WI38 (cell line): ENCODE measurements around the gene CYP4B1.

Experiments
- H3K4me3 ChIP-seq: 2 replicates; pipeline ENCODE4 v1.5.1; 2011; ENCODE audit warnings: low read depth, mild to moderate bottlenecking, control low read depth, low read length
- TF ChIP-seq, protein P1 (sequence below): IDR thresholded peaks from 2 replicates; pipeline ENCODE4 v1.5.1; 2012; ENCODE audit warnings: low read depth, mild to moderate bottlenecking, control low read depth, low read length

The CYP4B1 gene

DNA sequence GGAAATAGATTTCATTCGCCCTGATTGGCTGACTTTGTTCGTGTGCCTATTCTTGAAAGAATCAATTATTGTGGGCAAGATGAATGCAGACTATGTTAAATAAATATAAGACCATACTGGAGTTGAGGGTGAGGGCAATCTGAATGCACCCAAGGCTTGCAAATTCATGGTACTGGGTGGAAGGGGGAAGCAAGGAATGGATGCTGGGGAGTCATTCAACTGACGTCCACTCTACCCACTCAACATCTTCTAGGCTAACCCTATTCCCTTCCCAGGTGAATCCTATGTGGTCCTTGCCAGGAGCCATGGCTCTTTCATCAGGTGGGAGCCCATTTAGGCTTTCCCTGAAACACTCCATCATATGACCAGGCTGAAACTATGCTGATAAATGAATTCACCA, 5.7 kb upstream of the CYP4B1 start:
- H3K4me3 ChIP-seq: no peak overlapping the region
- TF ChIP-seq, protein P1, sequence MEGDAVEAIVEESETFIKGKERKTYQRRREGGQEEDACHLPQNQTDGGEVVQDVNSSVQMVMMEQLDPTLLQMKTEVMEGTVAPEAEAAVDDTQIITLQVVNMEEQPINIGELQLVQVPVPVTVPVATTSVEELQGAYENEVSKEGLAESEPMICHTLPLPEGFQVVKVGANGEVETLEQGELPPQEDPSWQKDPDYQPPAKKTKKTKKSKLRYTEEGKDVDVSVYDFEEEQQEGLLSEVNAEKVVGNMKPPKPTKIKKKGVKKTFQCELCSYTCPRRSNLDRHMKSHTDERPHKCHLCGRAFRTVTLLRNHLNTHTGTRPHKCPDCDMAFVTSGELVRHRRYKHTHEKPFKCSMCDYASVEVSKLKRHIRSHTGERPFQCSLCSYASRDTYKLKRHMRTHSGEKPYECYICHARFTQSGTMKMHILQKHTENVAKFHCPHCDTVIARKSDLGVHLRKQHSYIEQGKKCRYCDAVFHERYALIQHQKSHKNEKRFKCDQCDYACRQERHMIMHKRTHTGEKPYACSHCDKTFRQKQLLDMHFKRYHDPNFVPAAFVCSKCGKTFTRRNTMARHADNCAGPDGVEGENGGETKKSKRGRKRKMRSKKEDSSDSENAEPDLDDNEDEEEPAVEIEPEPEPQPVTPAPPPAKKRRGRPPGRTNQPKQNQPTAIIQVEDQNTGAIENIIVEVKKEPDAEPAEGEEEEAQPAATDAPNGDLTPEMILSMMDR: no peak

DNA sequence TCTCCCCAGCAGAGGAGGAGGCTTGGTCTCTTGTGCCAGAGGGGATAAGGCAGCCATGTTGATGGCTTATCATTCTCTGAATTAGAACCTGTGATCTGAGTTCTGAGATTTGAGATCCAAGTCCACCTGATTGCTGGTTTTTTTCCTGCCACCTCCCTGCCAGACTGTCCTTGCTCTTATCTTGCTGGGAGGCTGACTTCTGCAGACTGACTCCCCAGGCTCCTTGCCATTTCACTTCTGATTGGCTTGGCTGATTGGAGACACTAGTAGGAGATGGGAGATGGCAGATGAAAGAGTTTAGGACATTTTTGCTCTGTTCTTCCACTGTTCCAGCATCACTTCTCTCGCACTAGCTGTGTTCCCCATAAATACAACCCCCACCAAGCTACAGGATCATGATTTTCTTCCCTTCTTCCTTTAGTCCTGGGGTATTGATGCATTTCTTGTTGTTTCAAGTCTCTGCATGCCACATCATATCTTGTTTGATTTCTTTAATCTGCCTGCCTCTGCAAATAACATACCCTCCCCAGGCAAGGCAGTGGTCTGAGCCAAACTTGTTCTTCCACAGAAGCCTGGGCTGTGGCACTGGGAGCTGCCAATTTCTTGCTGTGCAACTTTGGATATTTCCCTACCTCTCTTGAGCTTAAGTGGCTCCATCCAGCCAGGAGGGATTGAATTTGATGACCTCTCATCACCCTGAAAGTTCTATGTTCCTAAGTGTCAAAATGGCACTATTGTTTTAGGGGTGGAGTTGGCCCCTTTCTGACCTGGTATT, 963 bp upstream of the CYP4B1 start:
- TF ChIP-seq, protein P1: no peak
- no peak overlapping the region for H3K4me3 ChIP-seq

- TF ChIP-seq, protein P1: no peak
- H3K4me3 ChIP-seq: no peak overlapping the region
Observed at GRCh38 chr1:46800742-46801141, 1.9 kb downstream of the CYP4B1 start.

DNA sequence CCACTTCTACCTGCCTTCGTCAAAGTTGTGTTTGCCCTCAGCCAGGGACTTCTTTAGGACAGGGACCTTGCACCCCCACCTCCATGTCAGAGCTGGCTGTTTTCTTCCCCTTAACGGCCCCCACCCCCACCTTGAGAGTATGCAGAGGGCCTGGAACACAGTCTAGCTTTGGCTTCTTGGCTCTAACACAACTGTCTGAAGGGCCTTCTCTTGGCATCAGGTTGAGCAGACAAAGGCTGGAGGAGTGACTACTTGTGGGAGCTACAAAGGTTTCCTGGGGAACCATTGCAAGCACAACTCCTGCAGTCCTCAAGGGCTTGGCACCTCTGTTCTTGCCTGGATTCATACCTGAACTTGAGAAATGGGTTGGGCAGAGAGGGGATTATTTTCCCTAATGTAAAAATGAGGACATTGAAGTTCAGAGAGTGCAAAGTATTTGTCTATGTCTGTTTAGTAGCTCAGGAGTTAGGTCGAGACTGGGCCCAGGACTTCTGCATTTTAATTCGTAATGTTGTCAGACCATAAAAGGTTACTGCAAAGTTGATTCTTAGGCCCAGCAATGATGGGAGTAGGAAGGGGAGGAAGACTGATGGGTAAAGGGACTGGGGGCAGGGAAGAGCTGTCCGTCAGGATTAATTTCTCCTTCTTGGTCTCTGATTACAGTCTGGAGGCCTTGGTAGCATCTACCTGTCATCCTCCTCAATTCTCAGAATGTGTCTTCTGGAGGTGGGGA, 2.6 kb downstream of the CYP4B1 start:
- H3K4me3 ChIP-seq: no peak overlapping the region
- TF ChIP-seq, protein P1: no peak

DNA sequence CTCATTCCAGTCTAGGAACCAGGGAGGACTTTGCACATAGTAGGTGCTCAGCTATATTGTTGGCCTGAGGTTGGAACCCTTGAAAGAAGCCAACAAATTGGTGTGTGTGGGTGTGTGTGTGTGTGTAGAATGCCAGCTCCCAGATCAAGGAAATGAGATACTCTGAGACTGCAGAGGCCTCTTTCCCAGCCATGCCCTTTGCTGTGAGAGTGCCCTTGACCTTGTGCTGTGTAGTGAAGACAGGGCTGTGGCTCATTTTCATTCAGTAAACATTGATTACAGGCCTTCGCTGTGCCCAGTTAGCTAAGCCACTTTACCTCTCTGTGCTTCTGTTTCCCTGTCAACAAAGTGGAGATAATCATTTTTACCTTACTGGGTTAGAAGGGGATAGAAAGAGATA, 3.2 kb downstream of the CYP4B1 start:
- H3K4me3 ChIP-seq: no peak overlapping the region
- TF ChIP-seq, protein P1: no peak

- TF ChIP-seq, protein P1: no peak
- no peak overlapping the region for H3K4me3 ChIP-seq
Observed at GRCh38 chr1:46802901-46803574, 4.2 kb downstream of the CYP4B1 start.
